ENCODE data around the gene NDUFS2.

DNA sequence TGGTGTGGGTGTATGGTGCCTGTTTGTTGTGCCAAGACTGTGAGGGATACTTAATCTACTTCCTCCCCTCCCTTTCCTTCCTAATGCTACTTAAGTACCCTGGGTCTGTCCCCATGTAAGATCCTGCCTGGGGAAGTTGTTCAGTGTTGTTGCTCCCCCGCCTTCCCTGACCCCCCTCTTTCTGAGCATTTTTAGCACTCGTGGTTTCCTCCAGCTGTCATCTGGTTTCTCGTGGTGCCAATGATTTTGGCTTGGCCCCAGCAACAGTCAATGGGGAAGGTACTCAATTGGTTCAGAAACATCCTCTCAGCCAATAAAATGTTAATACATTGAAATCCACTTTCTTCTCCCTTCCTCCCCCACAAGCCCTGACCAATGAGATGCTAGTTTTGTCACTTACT, 16.9 kb upstream of the NDUFS2 start:
- TF ChIP-seq, protein P1, sequence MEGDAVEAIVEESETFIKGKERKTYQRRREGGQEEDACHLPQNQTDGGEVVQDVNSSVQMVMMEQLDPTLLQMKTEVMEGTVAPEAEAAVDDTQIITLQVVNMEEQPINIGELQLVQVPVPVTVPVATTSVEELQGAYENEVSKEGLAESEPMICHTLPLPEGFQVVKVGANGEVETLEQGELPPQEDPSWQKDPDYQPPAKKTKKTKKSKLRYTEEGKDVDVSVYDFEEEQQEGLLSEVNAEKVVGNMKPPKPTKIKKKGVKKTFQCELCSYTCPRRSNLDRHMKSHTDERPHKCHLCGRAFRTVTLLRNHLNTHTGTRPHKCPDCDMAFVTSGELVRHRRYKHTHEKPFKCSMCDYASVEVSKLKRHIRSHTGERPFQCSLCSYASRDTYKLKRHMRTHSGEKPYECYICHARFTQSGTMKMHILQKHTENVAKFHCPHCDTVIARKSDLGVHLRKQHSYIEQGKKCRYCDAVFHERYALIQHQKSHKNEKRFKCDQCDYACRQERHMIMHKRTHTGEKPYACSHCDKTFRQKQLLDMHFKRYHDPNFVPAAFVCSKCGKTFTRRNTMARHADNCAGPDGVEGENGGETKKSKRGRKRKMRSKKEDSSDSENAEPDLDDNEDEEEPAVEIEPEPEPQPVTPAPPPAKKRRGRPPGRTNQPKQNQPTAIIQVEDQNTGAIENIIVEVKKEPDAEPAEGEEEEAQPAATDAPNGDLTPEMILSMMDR (IDR thresholded peaks at IDR 0.05) = no peak
- TF ChIP-seq POLR2A (IDR thresholded peaks at IDR 0.05) = peak in 2 of 4 donors; percentile 14 to 19

Data from upper lobe of left lung (tissue), 4 donors.